ENCODE measurements around the gene DGKB.

DNA sequence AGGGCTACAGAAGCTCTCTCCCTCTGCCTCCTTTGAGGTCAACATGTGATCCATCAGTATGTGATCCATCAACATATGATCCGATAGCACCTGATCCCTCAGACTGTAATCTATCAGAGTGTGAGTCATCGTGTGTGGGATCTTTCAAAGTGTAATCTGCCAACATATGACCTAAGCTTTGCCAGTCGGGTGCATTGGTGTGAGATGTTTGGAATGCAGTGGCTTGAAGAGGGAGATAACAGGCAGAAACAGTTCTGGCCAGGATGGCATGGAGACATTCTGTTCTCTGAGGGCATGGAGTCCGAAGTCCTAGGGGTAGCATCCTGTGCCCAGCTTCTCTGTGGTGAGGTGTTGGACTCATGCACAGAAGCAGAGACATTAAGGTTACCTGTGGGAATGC is 695.4 kb downstream of the DGKB start:
- TF ChIP-seq GATA2 (IDR thresholded peaks at IDR 0.05; ENCODE audit: low read depth, low read length), result no peak
- TF ChIP-seq GATA3 (IDR thresholded peaks at IDR 0.05; ENCODE audit: low read depth, low read length), result no peak
